ENCODE measurements around the gene GPR143.

GPR143 gene

DNA sequence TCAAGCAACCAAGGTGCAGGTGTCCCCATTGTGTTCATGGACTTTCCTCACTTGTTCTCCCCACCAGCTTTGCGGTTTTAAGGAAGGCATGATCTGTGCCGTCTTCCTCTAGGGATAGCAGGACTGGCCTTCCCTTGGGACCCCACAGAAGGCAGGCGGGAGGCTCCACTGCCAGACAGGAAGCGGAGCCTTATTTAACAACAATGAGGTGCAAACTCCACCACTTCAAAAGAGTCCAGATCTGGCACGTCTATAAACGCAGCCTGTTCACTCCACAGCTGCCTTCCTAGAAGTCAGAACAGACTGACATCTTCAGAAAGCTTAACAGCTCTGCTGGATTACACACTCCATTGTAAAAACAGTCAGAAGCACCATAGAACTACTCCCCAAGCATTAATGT is 1.7 kb upstream of the GPR143 start:
- no peak for TF ChIP-seq EZH2 (IDR thresholded peaks at IDR 0.05; ENCODE audit: borderline replicate concordance, low read depth, low read length, severe bottlenecking)
- peak; percentile 94 for ATAC-seq (ENCODE audit: insufficient read depth, low read depth)
- no peaks in the 10 kb centered on the region for H3K27me3 ChIP-seq (ENCODE audit: insufficient read depth, low read length, poor library complexity)

DNA sequence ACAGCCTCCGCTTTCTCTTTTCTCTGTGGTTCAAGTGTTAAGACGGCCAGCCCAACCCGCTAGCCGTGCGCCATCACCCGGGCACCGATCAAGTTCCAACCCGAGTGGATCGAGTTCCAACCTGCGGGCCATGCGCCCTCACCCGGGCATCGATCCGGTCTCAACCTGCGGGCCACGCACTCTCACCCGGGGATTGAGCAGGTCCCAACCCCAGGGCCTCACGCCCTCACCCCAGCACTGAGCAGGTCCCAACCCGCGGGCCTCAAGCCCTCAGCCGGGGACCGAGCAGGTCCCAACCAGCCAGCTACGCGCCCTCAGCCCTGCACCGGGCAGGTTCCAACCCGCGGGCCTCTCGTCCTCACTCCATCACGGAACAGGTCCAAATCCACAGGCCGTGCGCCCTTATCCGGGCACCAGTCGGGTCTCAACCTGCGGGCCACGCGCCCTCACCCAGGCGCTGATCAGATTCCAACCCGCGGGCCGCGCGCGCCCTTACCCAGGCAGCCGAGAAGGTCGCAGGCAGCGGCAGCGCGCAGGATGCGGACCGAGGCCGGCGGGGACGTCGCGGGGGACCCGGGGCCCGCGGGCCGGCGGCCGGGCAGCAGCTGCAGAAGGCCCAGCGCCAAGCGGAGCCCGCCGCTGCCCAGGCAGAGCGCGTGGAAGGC is 443 bp downstream of the GPR143 start:
- DNase-seq (no peak), ATAC-seq (ENCODE audit: insufficient read depth, low read depth) (no peak)
- no peaks in the 10 kb centered on the region for H3K79me2 ChIP-seq (ENCODE audit: insufficient read depth, low read length)
- no peak overlapping the region for H3K4me2 ChIP-seq (ENCODE audit: insufficient read depth, low read length)
- H3K36me3 ChIP-seq (ENCODE audit: insufficient read depth, low read length) = no peaks in the 10 kb centered on the region
- no peaks in the 10 kb centered on the region for H3K27me3 ChIP-seq (ENCODE audit: insufficient read depth, low read length, poor library complexity)
- peaks cover 31% of the 10 kb centered on the region for H3K4me1 ChIP-seq (ENCODE audit: insufficient read depth, low read length)
- no peak overlapping the region for H3K9ac ChIP-seq (ENCODE audit: low read depth, low read length)
- H3K4me3 ChIP-seq (ENCODE audit: low read depth in 1 of 2, low read length in 2 of 2) = no peak overlapping the region
- TF ChIP-seq EZH2 (IDR thresholded peaks at IDR 0.05; ENCODE audit: borderline replicate concordance, low read depth, low read length, severe bottlenecking) = no peak
- TF ChIP-seq, protein P1, sequence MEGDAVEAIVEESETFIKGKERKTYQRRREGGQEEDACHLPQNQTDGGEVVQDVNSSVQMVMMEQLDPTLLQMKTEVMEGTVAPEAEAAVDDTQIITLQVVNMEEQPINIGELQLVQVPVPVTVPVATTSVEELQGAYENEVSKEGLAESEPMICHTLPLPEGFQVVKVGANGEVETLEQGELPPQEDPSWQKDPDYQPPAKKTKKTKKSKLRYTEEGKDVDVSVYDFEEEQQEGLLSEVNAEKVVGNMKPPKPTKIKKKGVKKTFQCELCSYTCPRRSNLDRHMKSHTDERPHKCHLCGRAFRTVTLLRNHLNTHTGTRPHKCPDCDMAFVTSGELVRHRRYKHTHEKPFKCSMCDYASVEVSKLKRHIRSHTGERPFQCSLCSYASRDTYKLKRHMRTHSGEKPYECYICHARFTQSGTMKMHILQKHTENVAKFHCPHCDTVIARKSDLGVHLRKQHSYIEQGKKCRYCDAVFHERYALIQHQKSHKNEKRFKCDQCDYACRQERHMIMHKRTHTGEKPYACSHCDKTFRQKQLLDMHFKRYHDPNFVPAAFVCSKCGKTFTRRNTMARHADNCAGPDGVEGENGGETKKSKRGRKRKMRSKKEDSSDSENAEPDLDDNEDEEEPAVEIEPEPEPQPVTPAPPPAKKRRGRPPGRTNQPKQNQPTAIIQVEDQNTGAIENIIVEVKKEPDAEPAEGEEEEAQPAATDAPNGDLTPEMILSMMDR (IDR thresholded peaks at IDR 0.05; ENCODE audit: borderline replicate concordance, extremely low read depth, low read length, poor library complexity, severe bottlenecking) = no peak
- peaks cover 3% of the 10 kb centered on the region; the same call in 1 of the 2 replicates for H4K20me1 ChIP-seq (ENCODE audit: insufficient read depth, low read length)
- H3K27ac ChIP-seq (ENCODE audit: low read length) = no peak overlapping the region
- H2AFZ ChIP-seq (ENCODE audit: low read depth, low read length) = no peak overlapping the region
- H3K9me3 ChIP-seq (ENCODE audit: insufficient read depth, low read length, severe bottlenecking) = no peaks in the 10 kb centered on the region

More for the DNA sequence above, 1.7 kb upstream of the GPR143 start:
- H3K27ac ChIP-seq (ENCODE audit: low read length) = peak overlapping the region; percentile 56; the same call in 1 of the 2 replicates
- 0 out of 2 replicates have a peak overlapping the region, but pooled peaks have one; percentile 7 for H3K4me2 ChIP-seq (ENCODE audit: insufficient read depth, low read length)
- peaks cover 3% of the 10 kb centered on the region; the same call in 1 of the 2 replicates for H4K20me1 ChIP-seq (ENCODE audit: insufficient read depth, low read length)
- peaks cover 31% of the 10 kb centered on the region for H3K4me1 ChIP-seq (ENCODE audit: insufficient read depth, low read length)
- H3K9ac ChIP-seq (ENCODE audit: low read depth, low read length) = no peak overlapping the region
- H3K36me3 ChIP-seq (ENCODE audit: insufficient read depth, low read length) = no peaks in the 10 kb centered on the region
- H2AFZ ChIP-seq (ENCODE audit: low read depth, low read length) = no peak overlapping the region
- DNase-seq = peak; percentile 79
- H3K4me3 ChIP-seq (ENCODE audit: low read depth in 1 of 2, low read length in 2 of 2) = no peak overlapping the region
- no peaks in the 10 kb centered on the region for H3K9me3 ChIP-seq (ENCODE audit: insufficient read depth, low read length, severe bottlenecking)
- H3K79me2 ChIP-seq (ENCODE audit: insufficient read depth, low read length) = no peaks in the 10 kb centered on the region

- TF ChIP-seq, protein P1 (IDR thresholded peaks at IDR 0.05; ENCODE audit: borderline replicate concordance, extremely low read depth, low read length, poor library complexity, severe bottlenecking) = no peak
- TF ChIP-seq EZH2 (IDR thresholded peaks at IDR 0.05; ENCODE audit: borderline replicate concordance, low read depth, low read length, severe bottlenecking) = no peak
These were observed 6.3 kb downstream of the GPR143 start for GRCh38 chrX:9759337-9759736.

GRCh38 chrX:9758021-9758638 is 7.5 kb downstream of the GPR143 start:
- DNase-seq (no peak), ATAC-seq (ENCODE audit: insufficient read depth, low read depth) (no peak)
- Histone ChIP-seq H3K79me2 (ENCODE audit: insufficient read depth, low read length) (no peaks in the 10 kb centered on the region), H3K27ac (ENCODE audit: low read length) (no peak overlapping the region), H3K4me1 (ENCODE audit: insufficient read depth, low read length) (no peaks in the 10 kb centered on the region), H4K20me1 (ENCODE audit: insufficient read depth, low read length) (no peaks in the 10 kb centered on the region), H3K36me3 (ENCODE audit: insufficient read depth, low read length) (no peaks in the 10 kb centered on the region), H2AFZ (ENCODE audit: low read depth, low read length) (no peak overlapping the region), H3K4me3 (ENCODE audit: low read depth in 1 of 2, low read length in 2 of 2) (no peak overlapping the region), H3K4me2 (ENCODE audit: insufficient read depth, low read length) (no peak overlapping the region), H3K27me3 (ENCODE audit: insufficient read depth, low read length, poor library complexity) (no peaks in the 10 kb centered on the region), H3K9me3 (ENCODE audit: insufficient read depth, low read length, severe bottlenecking) (no peaks in the 10 kb centered on the region), H3K9ac (ENCODE audit: low read depth, low read length) (no peak overlapping the region)
- TF ChIP-seq, protein P1 (IDR thresholded peaks at IDR 0.05; ENCODE audit: borderline replicate concordance, extremely low read depth, low read length, poor library complexity, severe bottlenecking) = no peak
- TF ChIP-seq EZH2 (IDR thresholded peaks at IDR 0.05; ENCODE audit: borderline replicate concordance, low read depth, low read length, severe bottlenecking) = no peak

More at GRCh38 chrX:9759337-9759736, 6.3 kb downstream of the GPR143 start:
- DNase-seq = no peak
- ATAC-seq (ENCODE audit: insufficient read depth, low read depth) = no peak
- no peaks in the 10 kb centered on the region for H3K9me3 ChIP-seq (ENCODE audit: insufficient read depth, low read length, severe bottlenecking)
- H4K20me1 ChIP-seq (ENCODE audit: insufficient read depth, low read length) = no peaks in the 10 kb centered on the region
- H3K27me3 ChIP-seq (ENCODE audit: insufficient read depth, low read length, poor library complexity) = no peaks in the 10 kb centered on the region
- H3K27ac ChIP-seq (ENCODE audit: low read length) = no peak overlapping the region
- H3K79me2 ChIP-seq (ENCODE audit: insufficient read depth, low read length) = no peaks in the 10 kb centered on the region
- H3K4me3 ChIP-seq (ENCODE audit: low read depth in 1 of 2, low read length in 2 of 2) = no peak overlapping the region
- no peaks in the 10 kb centered on the region for H3K4me1 ChIP-seq (ENCODE audit: insufficient read depth, low read length)
- no peaks in the 10 kb centered on the region for H3K36me3 ChIP-seq (ENCODE audit: insufficient read depth, low read length)
- no peak overlapping the region for H3K9ac ChIP-seq (ENCODE audit: low read depth, low read length)
- H2AFZ ChIP-seq (ENCODE audit: low read depth, low read length) = no peak overlapping the region
- no peak overlapping the region for H3K4me2 ChIP-seq (ENCODE audit: insufficient read depth, low read length)
